ENCODE data around the gene NTN1. TPM values are rescaled to one million over a fixed set of nuclear protein-coding genes. Genes with fewer than 3 reads are reported as not detected.

Gene NTN1
- total and polyA plus RNA-seq, 2 of the 13 experiments (the other 11 are each of a cell fraction or from before 2014, with no cell fraction given), result 0.04 to 0.05 TPM

GRCh38 chr17:9251273-9251672 is 230.0 kb downstream of the NTN1 start:
- no peak overlapping the region for H2AFZ ChIP-seq (ENCODE audit: low read length)
- no peaks in the 10 kb centered on the region for H3K27me3 ChIP-seq (ENCODE audit: control insufficient read depth in 1 of 2, insufficient read depth in 2 of 2, low read length in 2 of 2)
- BruUV-seq (replicated peaks), result no TSS peak
- in situ Hi-C loops (cut with HindIII; ENCODE audit: extremely low pct_ligation_motif_present, low pct_unique_long_range_greater_than_20kb), result no loop called here
- WGBS (ENCODE audit: low lambda C conversion rate), result 81% methylated on average over 12 of the region's 12 CpGs
- ChIA-PET POLR2A (no interaction called here), CTCF (ENCODE audit: low intra/inter-chr PET ratio, low total read pairs) (no interaction called here)
- no peaks in the 10 kb centered on the region for H3K79me2 ChIP-seq (ENCODE audit: insufficient read depth, low read length)
- intact Hi-C loops (cut with micrococcal nuclease; ENCODE audit: unreplicated experiment), result no loop called here
- peaks cover 7% of the 10 kb centered on the region for H3K4me1 ChIP-seq (ENCODE audit: insufficient read depth, low read length)
- TF ChIP-seq ZNF616 (CRISPR knock-in tag; IDR thresholded peaks at IDR 0.05; ENCODE audit: low read depth), result no peak
- TF ChIP-seq, protein P1, sequence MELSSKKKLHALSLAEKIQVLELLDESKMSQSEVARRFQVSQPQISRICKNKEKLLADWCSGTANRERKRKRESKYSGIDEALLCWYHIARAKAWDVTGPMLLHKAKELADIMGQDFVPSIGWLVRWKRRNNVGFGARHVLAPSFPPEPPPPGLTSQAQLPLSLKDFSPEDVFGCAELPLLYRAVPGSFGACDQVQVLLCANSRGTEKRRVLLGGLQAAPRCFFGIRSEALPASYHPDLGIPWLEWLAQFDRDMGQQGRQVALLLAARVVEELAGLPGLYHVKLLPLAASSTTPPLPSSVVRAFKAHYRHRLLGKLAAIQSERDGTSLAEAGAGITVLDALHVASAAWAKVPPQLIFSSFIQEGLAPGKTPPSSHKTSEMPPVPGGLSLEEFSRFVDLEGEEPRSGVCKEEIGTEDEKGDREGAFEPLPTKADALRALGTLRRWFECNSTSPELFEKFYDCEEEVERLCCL (CRISPR knock-in tag; IDR thresholded peaks at IDR 0.05; ENCODE audit: borderline replicate concordance), result no peak
- no peak for TF ChIP-seq MIER2 (CRISPR knock-in tag; IDR thresholded peaks at IDR 0.05)
- no peak for TF ChIP-seq ZNF24 (IDR thresholded peaks at IDR 0.05)
- TF ChIP-seq BORCS8-MEF2B (CRISPR knock-in tag; IDR thresholded peaks at IDR 0.05), result no peak
- no peak for TF ChIP-seq USF2 (IDR thresholded peaks at IDR 0.05; ENCODE audit: low read depth, low read length)
- TF ChIP-seq USF2 (CRISPR knock-in tag; IDR thresholded peaks at IDR 0.05; ENCODE audit: borderline replicate concordance), result no peak
- no peak for TF ChIP-seq ZNF251 (CRISPR knock-in tag; IDR thresholded peaks at IDR 0.05)
- TF ChIP-seq ERF (CRISPR knock-in tag; IDR thresholded peaks at IDR 0.05), result no peak
- no peak for TF ChIP-seq ZNF646 (CRISPR knock-in tag; IDR thresholded peaks at IDR 0.05)
- TF ChIP-seq ZBTB37 (CRISPR knock-in tag; IDR thresholded peaks at IDR 0.05), result no peak
- no peak for TF ChIP-seq ZNF790 (CRISPR knock-in tag; IDR thresholded peaks at IDR 0.05; ENCODE audit: borderline replicate concordance)
- no peak for TF ChIP-seq ZNF766 (CRISPR knock-in tag; IDR thresholded peaks at IDR 0.05; ENCODE audit: borderline replicate concordance)
- ATAC-seq (no peak), FAIRE-seq (no peak), DNase-seq (ENCODE audit: low spot score) (no peak)
- H4K20me1 ChIP-seq (ENCODE audit: insufficient read depth, low read length), result no peaks in the 10 kb centered on the region
- H3K9me3 ChIP-seq (ENCODE audit: low read length), result no peaks in the 10 kb centered on the region
- H3K4me3 ChIP-seq (replicated peaks in 1 of 3; ENCODE audit: insufficient read depth in 1 of 3, low read depth in 2 of 3, low read length in 3 of 3), result no peak overlapping the region
- H3K27ac ChIP-seq (ENCODE audit: extremely low read length, insufficient read depth, low read length), result no peak overlapping the region
- H3K9ac ChIP-seq (ENCODE audit: insufficient read depth, low read depth, low read length), result no peak overlapping the region
- no peak overlapping the region for H3K4me2 ChIP-seq (ENCODE audit: low read depth, low read length)
- H3K36me3 ChIP-seq (replicated peaks in 1 of 2; ENCODE audit: control insufficient read depth in 1 of 2, insufficient read depth in 2 of 2, low read length in 2 of 2), result no peaks in the 10 kb centered on the region

Measured in HepG2 (cell line).